ENCODE results near the gene BACE2.

DNA sequence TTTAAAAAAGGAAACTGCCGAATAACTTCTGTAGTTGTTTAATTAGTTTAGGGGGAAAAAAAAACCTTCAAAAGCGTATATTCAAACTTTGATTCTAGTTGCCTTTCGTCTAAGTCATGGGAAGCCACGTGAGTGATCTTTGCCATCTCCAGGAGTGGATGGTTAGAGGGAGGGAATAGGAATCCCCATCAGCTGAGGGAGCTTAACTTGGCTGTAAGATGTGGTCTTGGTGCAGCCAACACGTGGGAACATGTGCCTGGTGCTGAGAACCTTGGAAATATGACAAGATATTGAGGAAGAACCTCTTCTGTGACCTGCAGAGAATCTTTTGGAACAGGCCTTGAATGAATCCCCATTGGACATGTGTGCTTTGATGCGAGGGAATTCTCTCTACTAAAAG is 1.7 kb downstream of the BACE2 start:
- TF ChIP-seq RAD51 (IDR thresholded peaks at IDR 0.05; ENCODE audit: borderline replicate concordance) (no peak), NR2F2 (IDR thresholded peaks at IDR 0.05; ENCODE audit: borderline replicate concordance, low read depth) (no peak), BCLAF1 (IDR thresholded peaks at IDR 0.05) (no peak), ZNF615 (CRISPR knock-in tag; IDR thresholded peaks at IDR 0.05; ENCODE audit: borderline replicate concordance) (no peak), DNMT1 (CRISPR knock-in tag; IDR thresholded peaks at IDR 0.05) (no peak), TAF1 (CRISPR knock-in tag; IDR thresholded peaks at IDR 0.05) (no peak), POLR2G (IDR thresholded peaks at IDR 0.05; ENCODE audit: low read depth, low read length) (no peak), CEBPB (IDR thresholded peaks at IDR 0.05; ENCODE audit: borderline replicate concordance, low read depth, low read length) (no peak), ERF (CRISPR knock-in tag; IDR thresholded peaks at IDR 0.05) (no peak)
- TF ChIP-seq, protein P1, sequence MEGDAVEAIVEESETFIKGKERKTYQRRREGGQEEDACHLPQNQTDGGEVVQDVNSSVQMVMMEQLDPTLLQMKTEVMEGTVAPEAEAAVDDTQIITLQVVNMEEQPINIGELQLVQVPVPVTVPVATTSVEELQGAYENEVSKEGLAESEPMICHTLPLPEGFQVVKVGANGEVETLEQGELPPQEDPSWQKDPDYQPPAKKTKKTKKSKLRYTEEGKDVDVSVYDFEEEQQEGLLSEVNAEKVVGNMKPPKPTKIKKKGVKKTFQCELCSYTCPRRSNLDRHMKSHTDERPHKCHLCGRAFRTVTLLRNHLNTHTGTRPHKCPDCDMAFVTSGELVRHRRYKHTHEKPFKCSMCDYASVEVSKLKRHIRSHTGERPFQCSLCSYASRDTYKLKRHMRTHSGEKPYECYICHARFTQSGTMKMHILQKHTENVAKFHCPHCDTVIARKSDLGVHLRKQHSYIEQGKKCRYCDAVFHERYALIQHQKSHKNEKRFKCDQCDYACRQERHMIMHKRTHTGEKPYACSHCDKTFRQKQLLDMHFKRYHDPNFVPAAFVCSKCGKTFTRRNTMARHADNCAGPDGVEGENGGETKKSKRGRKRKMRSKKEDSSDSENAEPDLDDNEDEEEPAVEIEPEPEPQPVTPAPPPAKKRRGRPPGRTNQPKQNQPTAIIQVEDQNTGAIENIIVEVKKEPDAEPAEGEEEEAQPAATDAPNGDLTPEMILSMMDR (CRISPR knock-in tag; IDR thresholded peaks at IDR 0.05) = no peak
- TF ChIP-seq, protein P2, sequence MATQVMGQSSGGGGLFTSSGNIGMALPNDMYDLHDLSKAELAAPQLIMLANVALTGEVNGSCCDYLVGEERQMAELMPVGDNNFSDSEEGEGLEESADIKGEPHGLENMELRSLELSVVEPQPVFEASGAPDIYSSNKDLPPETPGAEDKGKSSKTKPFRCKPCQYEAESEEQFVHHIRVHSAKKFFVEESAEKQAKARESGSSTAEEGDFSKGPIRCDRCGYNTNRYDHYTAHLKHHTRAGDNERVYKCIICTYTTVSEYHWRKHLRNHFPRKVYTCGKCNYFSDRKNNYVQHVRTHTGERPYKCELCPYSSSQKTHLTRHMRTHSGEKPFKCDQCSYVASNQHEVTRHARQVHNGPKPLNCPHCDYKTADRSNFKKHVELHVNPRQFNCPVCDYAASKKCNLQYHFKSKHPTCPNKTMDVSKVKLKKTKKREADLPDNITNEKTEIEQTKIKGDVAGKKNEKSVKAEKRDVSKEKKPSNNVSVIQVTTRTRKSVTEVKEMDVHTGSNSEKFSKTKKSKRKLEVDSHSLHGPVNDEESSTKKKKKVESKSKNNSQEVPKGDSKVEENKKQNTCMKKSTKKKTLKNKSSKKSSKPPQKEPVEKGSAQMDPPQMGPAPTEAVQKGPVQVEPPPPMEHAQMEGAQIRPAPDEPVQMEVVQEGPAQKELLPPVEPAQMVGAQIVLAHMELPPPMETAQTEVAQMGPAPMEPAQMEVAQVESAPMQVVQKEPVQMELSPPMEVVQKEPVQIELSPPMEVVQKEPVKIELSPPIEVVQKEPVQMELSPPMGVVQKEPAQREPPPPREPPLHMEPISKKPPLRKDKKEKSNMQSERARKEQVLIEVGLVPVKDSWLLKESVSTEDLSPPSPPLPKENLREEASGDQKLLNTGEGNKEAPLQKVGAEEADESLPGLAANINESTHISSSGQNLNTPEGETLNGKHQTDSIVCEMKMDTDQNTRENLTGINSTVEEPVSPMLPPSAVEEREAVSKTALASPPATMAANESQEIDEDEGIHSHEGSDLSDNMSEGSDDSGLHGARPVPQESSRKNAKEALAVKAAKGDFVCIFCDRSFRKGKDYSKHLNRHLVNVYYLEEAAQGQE (IDR thresholded peaks at IDR 0.05; ENCODE audit: borderline replicate concordance in 1 of 2, low read depth in 1 of 2, low read length in 2 of 2) = no peak
- TF ChIP-seq, protein P3, sequence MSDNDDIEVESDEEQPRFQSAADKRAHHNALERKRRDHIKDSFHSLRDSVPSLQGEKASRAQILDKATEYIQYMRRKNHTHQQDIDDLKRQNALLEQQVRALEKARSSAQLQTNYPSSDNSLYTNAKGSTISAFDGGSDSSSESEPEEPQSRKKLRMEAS (IDR thresholded peaks at IDR 0.05) = no peak
- TF ChIP-seq, protein P4, sequence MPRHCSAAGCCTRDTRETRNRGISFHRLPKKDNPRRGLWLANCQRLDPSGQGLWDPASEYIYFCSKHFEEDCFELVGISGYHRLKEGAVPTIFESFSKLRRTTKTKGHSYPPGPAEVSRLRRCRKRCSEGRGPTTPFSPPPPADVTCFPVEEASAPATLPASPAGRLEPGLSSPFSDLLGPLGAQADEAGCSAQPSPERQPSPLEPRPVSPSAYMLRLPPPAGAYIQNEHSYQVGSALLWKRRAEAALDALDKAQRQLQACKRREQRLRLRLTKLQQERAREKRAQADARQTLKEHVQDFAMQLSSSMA (CRISPR knock-in tag; IDR thresholded peaks at IDR 0.05) = no peak
